NOMO-1 (cell line): ENCODE measurements around the gene XPNPEP2.
A peak's percentile ranks its signal among the peaks of the same experiment; 100 is the strongest.

Source experiments
- DNase-seq, 2 experiments: peaks; one replicate each; lab custom pipeline; 2025; ENCODE audit not compliant: unreplicated experiment in 2 of 2; lab: John Stamatoyannopoulos, UW

Gene XPNPEP2

GRCh38 chrX:129746557-129747470 lies 8.0 kb downstream of the XPNPEP2 start:
- no peak for DNase-seq

- DNase-seq, result no peak
Measured at GRCh38 chrX:129747533-129747932, 8.8 kb downstream of the XPNPEP2 start.

GRCh38 chrX:129748305-129748704 lies 9.5 kb downstream of the XPNPEP2 start:
- DNase-seq, result no peak

GRCh38 chrX:129749069-129749468 lies 10.3 kb downstream of the XPNPEP2 start:
- DNase-seq, result no peak

GRCh38 chrX:129750971-129751370 lies 12.2 kb downstream of the XPNPEP2 start:
- DNase-seq, result no peak

- no peak for DNase-seq
Measured at GRCh38 chrX:129754056-129755024, 15.6 kb downstream of the XPNPEP2 start.

GRCh38 chrX:129755779-129756650 lies 17.2 kb downstream of the XPNPEP2 start:
- no peak for DNase-seq

- no peak for DNase-seq
Measured at GRCh38 chrX:129759576-129760061, 20.8 kb downstream of the XPNPEP2 start.

GRCh38 chrX:129760155-129760554 lies 21.4 kb downstream of the XPNPEP2 start:
- DNase-seq, result no peak

GRCh38 chrX:129760981-129761380 lies 22.2 kb downstream of the XPNPEP2 start:
- no peak for DNase-seq

GRCh38 chrX:129761596-129761995 lies 22.8 kb downstream of the XPNPEP2 start:
- DNase-seq, result no peak

GRCh38 chrX:129762448-129762847 lies 23.7 kb downstream of the XPNPEP2 start:
- no peak for DNase-seq

GRCh38 chrX:129763666-129764065 lies 24.9 kb downstream of the XPNPEP2 start:
- DNase-seq, result no peak

GRCh38 chrX:129768186-129768585 lies 29.4 kb downstream of the XPNPEP2 start:
- no peak for DNase-seq

GRCh38 chrX:129768586-129769466 lies 30.0 kb downstream of the XPNPEP2 start:
- DNase-seq, result no peak

GRCh38 chrX:129769467-129770154 lies 30.8 kb downstream of the XPNPEP2 start:
- DNase-seq, result no peak

- DNase-seq, result no peak
Measured at GRCh38 chrX:129771266-129771995, 32.7 kb downstream of the XPNPEP2 start.

GRCh38 chrX:129772796-129773431 lies 34.1 kb downstream of the XPNPEP2 start:
- DNase-seq, result peak; percentile 96 to 100
